ENCODE results near the gene CPZ. TPM values are rescaled to one million over a fixed set of nuclear protein-coding genes. Genes with fewer than 3 reads are reported as not detected.

CPZ gene
- total RNA-seq, 1 experiment from 2014 or later, result 9.1 TPM

GRCh38 chr4:8602686-8603430 is 10.3 kb downstream of the CPZ start:
- Histone ChIP-seq H3K9me3 (ENCODE audit: insufficient read depth, low read depth) (no peaks in the 10 kb centered on the region), H3F3A (ENCODE audit: insufficient read depth, low read depth) (peaks cover 8% of the 10 kb centered on the region; the same call in 1 of the 2 replicates), H3K27me3 (ENCODE audit: insufficient read depth, low read depth) (no peaks in the 10 kb centered on the region), H3K4me1 (replicated peaks; ENCODE audit: insufficient read depth) (peaks cover 16% of the 10 kb centered on the region; the same call in 1 of the 2 replicates), H3K79me2 (ENCODE audit: low read depth) (no peaks in the 10 kb centered on the region), H3K4me2 (no peak overlapping the region), H3K36me3 (ENCODE audit: low read depth) (no peaks in the 10 kb centered on the region), H3K27ac (no peak overlapping the region), H3K9me2 (ENCODE audit: insufficient read depth) (no peaks in the 10 kb centered on the region), H2AFZ (no peak overlapping the region), H3K4me3 (no peak overlapping the region), H4K20me1 (ENCODE audit: insufficient read depth) (no peaks in the 10 kb centered on the region)
- intact Hi-C loops (cut with micrococcal nuclease; ENCODE audit: unreplicated experiment), result no loop called here
- ChIA-PET POLR2A (ENCODE audit: unreplicated experiment) (interaction anchor here (0.5 kb wide), 1 partner anchor 327 kb away, joined by 4 read pairs; no protein-coding TSS in a partner anchor), CTCF (no interaction called here)
- no TSS peak for BruUV-seq (replicated peaks)
- TF ChIP-seq EZH2 (IDR thresholded peaks at IDR 0.05; ENCODE audit: low read depth) (no peak), CTCF (conservative IDR thresholded peaks at IDR 0.05) (no peak)
- no peak for DNase-seq

GRCh38 chr4:8603931-8604330 is 11.4 kb downstream of the CPZ start:
- intact Hi-C loops (cut with micrococcal nuclease; ENCODE audit: unreplicated experiment), result no loop called here
- peaks cover 14% of the 10 kb centered on the region; the same call in 1 of the 2 replicates for H3K4me1 ChIP-seq (replicated peaks; ENCODE audit: insufficient read depth)
- H3K4me3 ChIP-seq, result no peak overlapping the region
- no peak overlapping the region for H2AFZ ChIP-seq
- H3K79me2 ChIP-seq (ENCODE audit: low read depth), result no peaks in the 10 kb centered on the region
- H3F3A ChIP-seq (ENCODE audit: insufficient read depth, low read depth), result peaks cover 6% of the 10 kb centered on the region; the same call in 1 of the 2 replicates
- TF ChIP-seq CTCF (conservative IDR thresholded peaks at IDR 0.05) (no peak), EZH2 (IDR thresholded peaks at IDR 0.05; ENCODE audit: low read depth) (no peak)
- no peaks in the 10 kb centered on the region for H4K20me1 ChIP-seq (ENCODE audit: insufficient read depth)
- H3K27me3 ChIP-seq (ENCODE audit: insufficient read depth, low read depth), result no peaks in the 10 kb centered on the region
- H3K9me3 ChIP-seq (ENCODE audit: insufficient read depth, low read depth), result no peaks in the 10 kb centered on the region
- POLR2A ChIA-PET (ENCODE audit: unreplicated experiment), result no interaction called here
- DNase-seq, result no peak
- H3K4me2 ChIP-seq, result no peak overlapping the region
- CTCF ChIA-PET, result interaction anchor here (0.5 kb wide), 1 partner anchor 12 kb away, joined by 3 read pairs; the partner anchor contains the start of gene CPZ
- H3K9me2 ChIP-seq (ENCODE audit: insufficient read depth), result no peaks in the 10 kb centered on the region
- H3K36me3 ChIP-seq (ENCODE audit: low read depth), result no peaks in the 10 kb centered on the region
- no TSS peak for BruUV-seq (replicated peaks)
- H3K27ac ChIP-seq, result no peak overlapping the region

- TF ChIP-seq EZH2 (IDR thresholded peaks at IDR 0.05; ENCODE audit: low read depth), result no peak
- TF ChIP-seq CTCF (conservative IDR thresholded peaks at IDR 0.05), result no peak
- Histone ChIP-seq H3K27ac (no peak overlapping the region), H3K4me3 (no peak overlapping the region), H2AFZ (no peak overlapping the region), H3K4me1 (replicated peaks; ENCODE audit: insufficient read depth) (peaks cover under 1% of the 10 kb centered on the region; the same call in 1 of the 2 replicates), H3K9me3 (ENCODE audit: insufficient read depth, low read depth) (no peaks in the 10 kb centered on the region), H3F3A (ENCODE audit: insufficient read depth, low read depth) (no peaks in the 10 kb centered on the region), H3K36me3 (ENCODE audit: low read depth) (no peaks in the 10 kb centered on the region), H3K4me2 (no peak overlapping the region), H4K20me1 (ENCODE audit: insufficient read depth) (no peaks in the 10 kb centered on the region), H3K79me2 (ENCODE audit: low read depth) (no peaks in the 10 kb centered on the region), H3K9me2 (ENCODE audit: insufficient read depth) (no peaks in the 10 kb centered on the region), H3K27me3 (ENCODE audit: insufficient read depth, low read depth) (no peaks in the 10 kb centered on the region)
- no peak for DNase-seq
- BruUV-seq (replicated peaks), result no TSS peak
- intact Hi-C loops (cut with micrococcal nuclease; ENCODE audit: unreplicated experiment), result no loop called here
- CTCF ChIA-PET, result no interaction called here
- POLR2A ChIA-PET (ENCODE audit: unreplicated experiment), result no interaction called here
Measured at GRCh38 chr4:8605289-8605688, 12.7 kb downstream of the CPZ start.
